Skin epidermis (tissue), 12 donors: Measurements from ENCODE around the gene SUSD2.
A peak's percentile ranks its signal among the peaks of the same experiment; 100 is the strongest.
"Not testable (repeated sequence)": the region's sequence is repeated elsewhere in the genome, so short reads cannot be mapped to it uniquely, and the experiment has no call there.

Experiments used
- H3K27ac ChIP-seq, 21 experiments: fragments of 200-600 bp; sonication (generic) in 11 of 21; one replicate each; pipeline ENCODE4 v1.5.0; 2020; ENCODE audit warnings: mild to moderate bottlenecking in 3 of 21, inconsistent platforms in 2 of 21, moderate library complexity in 2 of 21
- H3K4me3 ChIP-seq, 7 experiments: fragments of 200-600 bp; sonication (generic) in 2 of 7; one replicate each; pipeline ENCODE4 v1.5.0; 2020; ENCODE audit warnings: inconsistent platforms in 2 of 7, mild to moderate bottlenecking in 2 of 7, moderate library complexity in 1 of 7

SUSD2 gene

GRCh38 chr22:24206460-24207263 is 25.4 kb downstream of the SUSD2 start:
- not testable (repeated sequence) for H3K4me3 ChIP-seq
- peak overlapping the region in 20 of 21 experiments; percentile 55 to 90 (median 78) for H3K27ac ChIP-seq

- Histone ChIP-seq H3K4me3 (no peak overlapping the region), H3K27ac (peak overlapping the region in 20 of 21 experiments; percentile 55 to 90 (median 78))
Measured at GRCh38 chr22:24207264-24208011, 26.2 kb downstream of the SUSD2 start.

- peak overlapping the region in 20 of 21 experiments; percentile 55 to 90 (median 79) for H3K27ac ChIP-seq
- H3K4me3 ChIP-seq: no peak overlapping the region
Measured at GRCh38 chr22:24208012-24208749, 26.9 kb downstream of the SUSD2 start.

- peak overlapping the region in 15 of 21 experiments; percentile 39 to 90 (median 78) for H3K27ac ChIP-seq
- no peak overlapping the region for H3K4me3 ChIP-seq
Measured at GRCh38 chr22:24209016-24209415, 27.7 kb downstream of the SUSD2 start.

GRCh38 chr22:24209687-24210086 is 28.4 kb downstream of the SUSD2 start:
- H3K4me3 ChIP-seq: no peak overlapping the region
- peak overlapping the region in 1 of 21 experiments; percentile 90 for H3K27ac ChIP-seq

GRCh38 chr22:24210409-24210808 is 29.1 kb downstream of the SUSD2 start:
- not testable (repeated sequence) for H3K4me3 ChIP-seq, H3K27ac ChIP-seq

GRCh38 chr22:24211716-24212115 is 30.4 kb downstream of the SUSD2 start:
- H3K4me3 ChIP-seq, H3K27ac ChIP-seq: not testable (repeated sequence)

GRCh38 chr22:24213111-24213510 is 31.8 kb downstream of the SUSD2 start:
- H3K4me3 ChIP-seq, H3K27ac ChIP-seq: not testable (repeated sequence)

GRCh38 chr22:24214467-24215285 is 33.4 kb downstream of the SUSD2 start:
- no peak overlapping the region for H3K4me3 ChIP-seq
- H3K27ac ChIP-seq: no peak overlapping the region

GRCh38 chr22:24216541-24217209 is 35.4 kb downstream of the SUSD2 start:
- H3K27ac ChIP-seq: no peak overlapping the region
- H3K4me3 ChIP-seq: no peak overlapping the region

GRCh38 chr22:24217384-24217783 is 36.1 kb downstream of the SUSD2 start:
- no peak overlapping the region for H3K27ac ChIP-seq
- H3K4me3 ChIP-seq: no peak overlapping the region

- H3K4me3 ChIP-seq: no peak overlapping the region
- H3K27ac ChIP-seq: no peak overlapping the region
Measured at GRCh38 chr22:24219750-24220149, 38.5 kb downstream of the SUSD2 start.

- no peak overlapping the region for H3K27ac ChIP-seq
- no peak overlapping the region for H3K4me3 ChIP-seq
Measured at GRCh38 chr22:24224468-24224867, 43.2 kb downstream of the SUSD2 start.

GRCh38 chr22:24225044-24225601 is 43.8 kb downstream of the SUSD2 start:
- Histone ChIP-seq H3K27ac (no peak overlapping the region), H3K4me3 (no peak overlapping the region)

- Histone ChIP-seq H3K27ac (no peak overlapping the region), H3K4me3 (no peak overlapping the region)
Measured at GRCh38 chr22:24225951-24226350, 44.7 kb downstream of the SUSD2 start.

GRCh38 chr22:24230911-24231656 is 49.8 kb downstream of the SUSD2 start:
- peak overlapping the region in 1 of 21 experiments; percentile 21 for H3K27ac ChIP-seq
- H3K4me3 ChIP-seq: no peak overlapping the region

GRCh38 chr22:24231706-24232105 is 50.4 kb downstream of the SUSD2 start:
- Histone ChIP-seq H3K4me3 (no peak overlapping the region), H3K27ac (peak overlapping the region in 1 of 21 experiments; percentile 21)

- Histone ChIP-seq H3K27ac (peak overlapping the region in 1 of 21 experiments; percentile 21), H3K4me3 (no peak overlapping the region)
Measured at GRCh38 chr22:24232124-24232523, 50.8 kb downstream of the SUSD2 start.
